ENCODE data around the gene UBAC1. TPM values are rescaled to one million over a fixed set of nuclear protein-coding genes. Genes with fewer than 3 reads are reported as not detected.
"Not testable (repeated sequence)": the region's sequence is repeated elsewhere in the genome, so short reads cannot be mapped to it uniquely, and the experiment has no call there.

The UBAC1 gene
- total RNA-seq, 1 donor from 2014 or later = 35.5 TPM

DNA sequence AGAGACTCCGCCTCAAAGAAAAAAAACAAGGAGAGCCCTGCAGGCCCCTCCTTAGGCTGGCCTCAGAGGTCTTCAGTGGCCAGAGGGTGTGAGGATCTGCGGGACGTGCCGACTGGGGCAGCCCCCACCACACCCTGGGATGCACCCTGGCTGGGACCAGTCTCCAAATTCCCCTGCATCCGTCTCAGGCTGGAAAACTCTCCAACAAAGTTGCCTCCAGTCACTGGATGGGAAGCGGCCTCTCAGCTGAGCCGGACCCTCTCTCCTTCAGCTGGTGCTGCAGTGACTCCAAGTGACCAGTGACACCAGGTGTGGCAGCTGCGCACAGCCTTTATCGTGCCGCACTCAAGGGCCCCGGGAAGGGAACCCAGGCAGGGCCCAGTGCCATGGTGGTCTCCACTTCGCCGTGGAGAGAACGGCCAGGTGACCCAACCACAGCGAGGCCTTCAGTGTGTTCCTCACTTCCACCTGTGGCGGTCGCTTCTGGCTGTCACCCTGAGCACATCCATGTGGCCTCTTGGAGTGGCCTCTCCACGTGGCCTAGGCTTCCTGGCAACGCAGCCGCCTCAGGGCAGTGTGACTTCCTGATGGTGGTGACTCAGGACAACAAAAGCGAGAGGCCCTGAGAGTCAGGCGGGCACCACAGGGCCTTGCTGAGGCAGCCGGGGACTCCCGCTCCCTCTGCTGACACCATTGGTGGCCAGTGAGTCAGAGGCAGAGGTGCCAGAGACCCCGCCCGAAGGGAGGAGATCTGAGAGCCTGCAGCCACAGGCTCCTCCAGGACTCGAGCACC lies 34.6 kb downstream of the UBAC1 start:
- FAIRE-seq (no peak), DNase-seq (ENCODE audit: low spot score in 2 of 2) (no peak)

DNA sequence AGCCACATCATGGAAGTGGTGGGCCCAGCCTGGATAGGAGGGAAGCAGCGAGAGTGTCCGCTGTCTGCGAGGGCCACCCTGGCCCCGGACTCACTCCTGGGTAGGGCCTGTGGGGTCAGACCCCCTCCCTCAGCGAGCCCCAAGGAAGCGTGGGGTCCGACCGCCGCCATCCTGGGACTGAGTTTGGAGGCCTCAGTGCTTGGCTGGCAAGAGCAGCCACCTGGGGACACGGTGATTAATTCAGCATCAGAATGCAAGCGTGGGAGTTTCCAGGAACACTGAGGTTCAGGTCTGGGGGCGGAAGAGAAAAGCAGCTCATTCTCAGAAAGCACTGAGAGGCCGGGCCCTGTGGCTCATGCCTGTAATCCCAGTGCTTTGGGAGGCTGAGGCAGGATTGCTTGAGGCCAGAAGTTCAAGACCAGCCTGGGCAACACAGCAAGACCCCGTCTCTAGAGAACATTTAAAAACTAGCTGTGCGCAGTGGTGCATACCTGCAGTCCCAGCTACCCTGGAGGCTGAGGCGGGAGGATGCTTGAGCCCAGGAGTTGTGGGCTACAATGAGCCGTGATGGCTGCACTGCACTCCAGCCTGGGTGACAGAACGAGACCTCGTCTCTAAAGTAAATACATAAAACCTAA lies 35.6 kb downstream of the UBAC1 start:
- FAIRE-seq = no peak
- no peak for DNase-seq (ENCODE audit: low spot score in 2 of 2)

DNA sequence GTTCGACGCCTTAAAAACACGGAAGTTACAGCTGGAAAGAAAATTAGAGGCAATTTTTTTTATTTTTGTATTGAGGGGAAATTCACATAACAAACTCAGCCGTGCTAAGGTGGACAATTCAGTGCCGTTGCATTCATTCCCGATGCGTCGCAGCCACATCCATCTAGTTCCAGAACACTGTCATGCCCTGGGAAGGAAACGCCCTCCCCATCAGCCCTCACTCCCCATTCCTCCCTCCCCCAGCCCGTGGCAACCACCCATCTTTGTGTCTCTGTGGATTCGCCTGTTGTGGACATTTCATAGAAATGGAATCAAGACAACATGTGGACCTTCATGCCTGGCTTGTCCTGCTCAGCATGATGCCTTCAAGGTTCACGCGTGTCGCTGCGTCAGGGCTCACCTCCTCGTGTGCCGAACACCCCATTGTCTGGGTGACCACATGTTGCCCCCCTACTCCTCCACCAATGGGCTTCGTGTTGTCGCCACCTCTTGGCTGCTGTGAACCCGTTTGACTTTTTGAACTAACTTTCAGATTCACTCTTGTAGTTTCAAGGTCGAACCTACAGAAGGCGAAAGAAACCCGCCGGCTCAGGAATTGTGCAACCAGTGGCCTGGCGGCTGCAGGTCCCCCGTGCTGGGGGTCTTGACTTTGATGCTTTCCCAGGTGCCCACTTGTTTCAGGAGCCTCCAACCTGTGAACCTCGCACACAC lies 36.4 kb downstream of the UBAC1 start:
- DNase-seq (ENCODE audit: low spot score in 2 of 2) = no peak
- no peak for FAIRE-seq

DNA sequence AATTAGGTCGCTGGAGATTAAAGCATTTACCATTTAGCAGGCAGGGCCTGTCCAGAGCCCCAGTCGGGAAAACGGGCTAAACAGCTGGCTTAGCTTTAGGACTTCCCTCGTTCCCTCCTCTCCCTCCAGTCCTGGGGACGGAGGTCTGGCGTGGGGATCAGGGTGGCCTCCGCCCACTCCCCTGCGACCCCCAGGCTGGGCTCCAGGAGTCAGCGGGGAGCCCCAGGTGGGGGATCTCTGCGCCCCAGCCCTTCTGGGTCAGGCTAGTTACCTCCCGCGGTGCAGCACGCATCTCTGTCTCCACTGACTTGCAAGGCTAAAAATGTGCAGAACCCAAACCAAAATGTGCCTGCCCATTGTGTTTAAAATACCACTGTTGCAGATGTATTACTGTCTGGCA lies 37.7 kb downstream of the UBAC1 start:
- FAIRE-seq (no peak), DNase-seq (ENCODE audit: low spot score in 2 of 2) (no peak)

DNA sequence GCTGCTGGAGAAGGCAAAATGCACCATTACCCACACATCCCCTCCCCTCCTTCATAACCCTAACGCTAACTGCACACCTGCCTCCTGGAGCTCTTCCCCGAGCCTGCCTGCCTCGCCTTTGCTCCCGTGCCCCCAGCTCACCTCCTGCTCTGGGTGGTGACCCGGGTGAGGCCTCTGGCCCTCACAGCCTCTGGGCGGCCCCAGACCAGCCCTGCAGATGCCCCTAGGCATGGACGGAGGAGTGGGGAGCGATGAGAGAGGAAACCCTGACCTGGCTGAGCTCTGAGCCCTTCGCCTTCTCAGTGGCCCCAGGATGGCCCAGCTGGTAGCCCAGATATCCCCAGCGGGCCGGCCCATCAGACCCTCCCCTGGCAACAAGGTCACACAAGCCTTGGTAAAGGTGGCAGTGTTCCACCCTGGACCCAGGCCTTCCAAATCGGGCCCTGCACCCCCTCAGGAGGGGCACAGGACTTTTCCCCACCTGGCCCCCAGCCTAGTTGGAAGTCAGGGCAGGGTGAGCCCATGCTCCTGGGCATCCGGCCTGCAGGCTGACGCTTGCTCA lies 39.3 kb downstream of the UBAC1 start:
- no peak for DNase-seq (ENCODE audit: low spot score in 2 of 2)
- FAIRE-seq = no peak

DNA sequence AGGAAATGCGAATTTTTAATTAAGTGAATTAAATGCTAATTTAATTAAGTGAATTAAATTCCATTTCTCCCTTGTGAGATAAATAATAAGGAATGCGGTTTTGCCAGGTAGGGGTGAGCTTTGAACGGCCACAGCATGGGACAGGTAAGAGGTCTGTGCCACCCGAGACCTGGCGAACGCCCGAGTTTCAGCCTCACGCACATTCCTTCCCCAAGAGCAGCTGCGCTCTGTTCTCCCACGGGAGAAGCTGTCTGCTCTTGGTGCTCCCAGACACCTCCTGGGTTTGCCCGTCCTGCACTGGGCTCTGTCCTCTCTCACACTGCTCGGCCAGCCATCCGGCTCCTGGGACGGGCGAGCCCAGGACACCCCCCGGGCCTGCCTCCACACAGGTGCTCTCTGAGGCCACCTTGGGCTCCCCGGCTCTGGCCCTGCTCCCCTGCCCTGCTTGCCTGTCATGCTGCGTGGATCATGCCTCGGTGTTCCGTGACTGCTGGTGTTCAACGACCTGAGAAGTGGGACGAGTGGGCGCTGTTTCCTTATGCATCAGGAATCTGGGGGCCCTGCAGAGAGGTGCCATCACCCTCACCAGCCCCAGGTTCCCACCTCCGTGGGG lies 40.1 kb downstream of the UBAC1 start:
- FAIRE-seq (no peak), DNase-seq (ENCODE audit: low spot score in 2 of 2) (no peak)

DNA sequence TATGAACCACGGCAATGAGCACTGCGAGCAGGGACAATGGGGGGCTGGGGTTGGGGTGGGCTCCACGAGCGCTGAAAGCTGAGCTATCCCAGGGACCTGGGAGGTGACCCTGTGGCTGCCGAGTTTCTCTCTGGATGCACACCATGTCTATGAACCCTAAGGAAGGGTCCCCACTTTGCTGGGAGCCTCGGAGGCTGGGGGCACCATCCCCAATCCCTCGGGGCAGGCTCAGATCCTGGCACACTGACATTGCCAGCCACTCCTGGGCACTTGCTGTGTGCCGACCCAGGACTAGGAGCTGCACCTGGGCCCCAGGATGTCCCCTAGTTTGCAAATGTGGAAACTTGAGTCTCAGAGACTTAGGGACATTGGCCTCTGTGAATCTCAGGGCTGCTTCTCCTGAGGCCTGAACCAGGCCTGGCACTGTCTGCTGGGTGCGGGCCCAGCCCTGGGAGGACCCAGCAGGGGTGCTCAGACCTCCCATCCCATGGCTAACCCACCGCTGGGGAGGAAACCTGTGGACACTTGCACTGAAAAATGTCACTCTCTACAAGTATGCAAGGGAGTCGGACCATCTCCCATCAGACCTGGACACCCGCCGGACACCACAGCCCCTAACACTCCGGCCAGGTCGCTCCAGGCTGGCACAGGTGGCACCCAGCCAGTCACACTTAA lies 40.8 kb downstream of the UBAC1 start:
- DNase-seq (ENCODE audit: low spot score in 2 of 2) = no peak
- FAIRE-seq = no peak

DNA sequence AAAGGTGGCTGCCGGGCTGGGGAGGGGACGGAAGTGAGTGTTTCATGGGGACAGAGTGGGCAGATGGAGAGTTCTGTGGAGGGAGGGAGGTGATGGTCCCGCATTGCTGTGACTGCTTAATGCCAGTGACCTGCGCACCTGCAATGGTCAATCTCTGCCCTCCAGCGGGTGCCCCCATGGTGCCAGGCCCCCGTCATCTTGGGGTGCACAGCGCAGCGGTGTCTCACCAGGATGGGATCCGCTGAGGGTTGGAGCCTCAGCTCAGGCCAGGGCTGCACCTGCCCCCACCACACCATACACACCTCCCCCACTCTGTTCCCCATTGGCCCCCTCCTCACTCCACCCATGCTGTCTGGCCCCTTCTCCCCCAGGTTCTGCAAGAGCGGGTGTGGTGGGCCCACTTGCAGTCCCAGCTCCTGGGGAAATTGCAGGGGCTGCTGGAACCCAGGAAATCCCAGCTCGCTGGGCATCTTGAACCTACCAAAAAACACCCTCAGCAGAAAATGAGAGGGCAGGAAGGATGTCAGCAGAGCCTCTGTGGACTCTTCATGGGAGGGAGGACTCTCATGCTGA lies 41.8 kb downstream of the UBAC1 start:
- FAIRE-seq (no peak), DNase-seq (ENCODE audit: low spot score in 2 of 2) (no peak)

DNA sequence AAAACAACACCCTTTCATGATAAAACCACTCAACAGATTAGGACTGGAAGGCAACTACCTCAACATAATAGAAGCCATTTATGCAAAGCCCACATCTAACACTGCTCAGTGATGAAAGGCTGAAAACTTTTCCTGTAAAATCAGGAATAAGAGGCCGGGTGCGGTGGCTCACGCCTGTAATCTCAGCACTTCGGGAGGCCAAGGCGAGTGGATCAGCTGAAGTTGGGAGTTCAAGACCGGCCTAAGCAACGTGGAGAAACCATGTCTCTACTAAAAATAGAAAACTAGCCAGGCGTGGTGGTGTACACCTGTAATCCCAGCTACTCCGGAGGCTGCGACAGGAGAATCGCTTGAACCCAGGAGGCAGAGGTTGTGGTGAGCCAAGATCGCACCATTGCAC lies 44.9 kb downstream of the UBAC1 start:
- DNase-seq (ENCODE audit: low spot score in 2 of 2); FAIRE-seq: not testable (repeated sequence)

DNA sequence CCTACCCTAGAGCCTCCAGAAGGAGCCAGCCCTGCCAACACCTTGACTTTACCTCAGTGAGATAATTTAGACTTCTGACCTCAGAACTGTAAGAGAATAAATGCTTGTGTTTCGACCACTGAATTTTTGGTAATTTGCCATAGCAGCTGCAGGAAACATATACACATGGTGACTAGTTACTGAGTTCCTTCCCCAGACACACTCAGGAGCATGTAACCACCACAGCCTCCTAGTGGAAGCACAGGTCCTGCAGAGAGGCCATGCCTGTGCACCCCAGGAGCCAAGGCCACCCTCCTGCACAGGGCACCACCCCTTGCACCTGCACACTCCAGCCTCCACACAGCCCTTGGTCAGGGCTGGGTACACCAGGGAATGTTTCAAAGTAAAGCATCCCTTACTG lies 46.3 kb downstream of the UBAC1 start:
- no peak for DNase-seq (ENCODE audit: low spot score in 2 of 2)
- no peak for FAIRE-seq

DNA sequence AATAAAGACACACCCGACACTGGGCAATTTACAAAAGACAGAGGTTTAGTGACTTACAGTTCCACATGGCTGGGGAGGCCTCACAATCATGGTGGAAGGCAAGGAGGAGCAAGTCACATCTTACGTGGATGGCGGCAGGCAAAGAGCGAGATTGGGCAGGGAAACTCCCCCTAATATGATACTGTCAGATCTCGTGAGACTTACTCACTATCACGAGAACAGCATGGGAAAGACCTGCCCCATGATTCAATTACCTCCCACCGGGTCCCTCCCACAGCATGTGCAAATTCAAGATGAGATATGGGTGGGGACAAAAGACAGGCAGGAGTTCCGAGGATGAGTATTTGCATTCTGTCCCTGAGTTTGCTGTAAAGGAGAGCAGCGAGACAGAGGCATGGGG lies 49.9 kb downstream of the UBAC1 start:
- FAIRE-seq; DNase-seq (ENCODE audit: low spot score in 2 of 2): not testable (repeated sequence)

DNA sequence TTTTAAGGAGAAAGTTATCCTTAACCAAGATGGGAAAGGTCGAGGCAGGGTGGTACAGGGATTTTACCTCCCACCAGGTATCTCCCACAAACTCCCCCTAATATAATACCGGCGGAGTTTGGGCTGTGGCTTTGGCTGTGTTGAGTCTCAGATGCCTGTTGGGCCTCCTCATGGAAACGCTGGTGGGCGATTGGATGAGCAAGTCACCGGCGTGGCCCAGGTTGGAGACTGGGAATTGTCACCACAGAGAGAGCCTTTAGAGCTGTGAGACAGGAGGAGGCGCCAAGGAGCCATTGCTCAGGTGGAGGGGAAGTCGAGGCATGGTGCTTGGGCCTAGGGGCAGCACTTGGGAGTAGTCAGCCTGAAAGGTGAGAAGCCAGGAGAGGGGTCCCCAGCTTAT lies 50.4 kb downstream of the UBAC1 start:
- FAIRE-seq = no peak
- DNase-seq (ENCODE audit: low spot score in 2 of 2) = no peak

DNA sequence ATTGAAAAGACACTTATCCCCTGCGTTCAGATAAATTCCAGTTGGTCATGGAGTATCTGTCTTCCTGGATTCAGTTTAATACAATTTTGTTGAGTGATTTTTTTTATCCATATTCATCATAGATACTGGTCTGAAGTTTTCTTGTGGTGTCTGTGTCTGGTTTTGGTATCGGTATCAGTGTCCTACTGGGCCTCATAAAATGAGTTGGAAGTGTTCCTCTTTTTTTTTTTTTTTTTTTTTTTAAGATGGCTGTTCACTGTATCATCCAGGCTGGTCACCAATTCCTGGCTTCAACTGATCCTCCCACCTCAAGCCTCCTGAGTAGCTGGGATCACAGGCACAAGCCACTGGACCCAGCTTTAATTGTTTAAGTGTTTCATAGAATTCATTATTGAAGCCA lies 51.0 kb downstream of the UBAC1 start:
- FAIRE-seq = no peak
- no peak for DNase-seq (ENCODE audit: low spot score in 2 of 2)

DNA sequence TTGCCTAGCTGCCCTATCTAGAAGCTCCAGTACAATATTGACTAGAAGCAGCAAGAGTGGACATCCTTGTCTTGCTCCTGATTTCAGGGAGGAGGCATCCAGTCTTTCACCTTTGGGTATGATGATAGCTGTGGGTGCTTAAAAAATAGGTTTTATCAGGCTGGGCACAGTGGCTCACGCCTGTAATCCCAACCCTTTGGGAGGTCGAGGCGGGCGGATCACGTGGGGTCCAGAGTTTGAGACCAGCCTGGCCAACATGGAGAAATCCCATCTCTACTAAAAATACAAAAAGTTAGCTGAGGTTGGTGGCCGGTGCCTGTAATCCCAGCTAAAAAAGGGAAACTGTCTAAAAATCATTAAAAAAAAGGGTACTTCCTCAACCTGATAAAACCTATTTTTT lies 51.8 kb downstream of the UBAC1 start:
- FAIRE-seq = no peak
- no peak for DNase-seq (ENCODE audit: low spot score in 2 of 2)

DNA sequence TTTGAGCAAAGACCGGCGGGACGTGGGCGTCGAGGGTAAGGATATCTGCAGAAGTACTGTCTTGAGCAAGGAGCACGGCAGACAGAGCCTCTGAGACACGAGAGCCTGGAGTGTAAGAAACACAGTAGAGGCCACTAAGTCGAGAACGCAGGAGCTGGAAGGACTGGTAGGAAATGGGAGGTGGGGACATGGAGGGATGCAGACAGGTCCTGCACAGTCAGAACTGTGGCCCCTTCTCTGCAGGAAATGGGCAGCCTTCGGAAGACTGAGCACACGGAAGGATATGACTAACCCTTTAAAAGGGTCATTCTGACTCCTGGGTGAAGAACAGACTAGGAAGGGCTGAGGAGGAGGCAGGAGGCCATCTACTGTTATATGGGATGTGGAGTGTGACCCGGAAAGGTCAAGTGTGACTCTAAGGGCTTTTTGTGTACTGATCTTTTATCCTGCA lies 52.4 kb downstream of the UBAC1 start:
- no peak for FAIRE-seq
- DNase-seq (ENCODE audit: low spot score in 2 of 2) = no peak

DNA sequence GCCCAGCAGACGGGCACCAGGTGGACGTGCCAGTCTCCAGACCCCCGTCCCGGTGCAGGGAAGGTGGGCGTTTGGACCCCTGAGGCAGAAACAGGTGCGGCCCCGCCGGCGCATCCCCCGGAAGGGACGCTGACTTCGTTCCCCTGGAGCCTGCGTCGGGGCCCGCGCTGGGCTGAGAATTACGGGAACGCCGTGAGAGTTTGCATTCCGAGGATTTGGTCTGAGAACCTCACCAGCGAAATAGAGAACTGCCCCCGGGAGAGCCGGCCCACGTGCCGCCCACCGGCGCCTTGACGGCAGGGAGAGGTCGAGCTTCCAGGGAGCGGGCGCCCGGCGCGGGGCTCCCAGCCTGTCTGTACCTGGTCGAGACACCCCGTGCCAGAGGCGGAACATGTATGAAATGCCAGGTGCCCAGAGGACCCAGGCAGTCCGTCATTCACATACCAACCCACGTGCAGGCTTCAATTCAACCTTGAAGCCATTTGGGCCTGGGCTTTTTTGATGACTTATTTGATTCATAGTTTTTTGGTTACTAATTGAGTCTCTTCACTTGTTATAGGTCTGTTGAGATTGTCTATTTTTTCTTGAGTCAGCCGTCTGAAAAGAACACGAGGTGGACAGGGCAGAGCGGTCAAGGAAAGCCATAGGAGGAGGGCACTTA lies 53.0 kb downstream of the UBAC1 start:
- FAIRE-seq = no peak
- no peak for DNase-seq (ENCODE audit: low spot score in 2 of 2)

DNA sequence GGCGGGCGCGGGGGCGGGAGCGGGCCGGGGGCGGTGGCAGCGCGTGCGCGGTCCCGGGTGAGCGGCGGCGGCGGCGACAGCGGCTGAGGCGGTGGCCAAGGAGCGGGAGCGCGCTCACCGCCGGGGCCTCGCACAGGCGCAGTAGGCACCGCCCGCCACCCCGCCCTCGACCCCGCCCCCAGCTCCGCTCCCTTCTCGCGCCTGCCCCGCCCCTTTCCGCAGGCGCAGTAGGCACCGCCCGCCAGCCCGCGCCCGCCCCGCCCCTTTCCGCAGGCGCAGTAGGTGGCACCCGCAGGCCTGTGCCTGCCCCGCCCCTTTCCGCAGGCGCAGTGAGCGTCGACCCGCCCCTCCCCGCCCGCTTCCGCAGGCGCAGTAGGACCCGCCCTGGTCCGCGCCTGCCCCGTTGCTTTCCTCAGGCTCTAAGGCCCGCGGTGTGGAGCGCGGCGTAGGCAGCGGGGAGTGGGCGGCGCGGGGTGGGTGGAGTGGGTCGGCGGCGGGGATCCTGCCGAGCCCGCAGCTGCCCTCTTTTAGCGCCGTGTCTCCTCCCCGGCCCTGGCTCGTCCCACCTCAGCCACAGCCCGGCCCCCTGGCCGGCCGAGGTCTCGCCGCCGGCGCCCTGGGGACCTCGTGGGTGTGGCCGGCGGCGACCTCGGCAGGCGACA lies 53.6 kb downstream of the UBAC1 start, which contains the start of gene CAMSAP1:
TSS of gene CAMSAP1 (minus strand) at position 116 of the 662 bp plus-strand sequence. CDS start 387 bp downstream, outside the sequence.
- FAIRE-seq = no peak

DNA sequence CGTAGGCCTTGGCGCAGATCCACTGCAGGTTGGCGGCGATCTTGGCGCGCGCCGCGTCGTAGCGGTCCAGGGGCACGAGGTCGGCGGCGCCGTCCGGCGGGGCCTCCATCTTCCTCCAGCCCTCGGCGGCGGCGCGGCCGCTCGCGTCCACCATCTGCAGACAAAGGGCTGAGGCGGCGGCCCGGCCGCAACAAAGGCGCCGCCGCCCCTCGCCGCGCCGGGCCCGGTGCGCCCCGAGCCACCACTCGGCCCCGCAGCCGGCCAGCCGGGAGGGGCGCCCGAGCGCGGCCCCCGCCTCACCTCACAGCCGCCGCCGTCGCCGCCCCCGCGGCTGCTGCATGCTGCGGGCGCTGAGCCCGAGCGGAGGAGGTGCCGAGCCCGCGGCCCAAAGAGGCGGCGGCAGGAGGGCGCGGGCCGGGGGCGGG lies 54.2 kb downstream of the UBAC1 start:
- no peak for FAIRE-seq
- no peak for DNase-seq (ENCODE audit: low spot score in 2 of 2)

More for the DNA sequence above, 53.6 kb downstream of the UBAC1 start, which contains the start of gene CAMSAP1:
- peak; percentile 95 to 97 for DNase-seq (ENCODE audit: low spot score in 2 of 2)

Measured in frontal cortex (tissue), 4 donors.